Activated T-cell treated with anti-CD3 and anti-CD28 coated beads for 48 hours (primary cell): ENCODE measurements around the gene ZMIZ2.
"Not testable (repeated sequence)": the region's sequence is repeated elsewhere in the genome, so short reads cannot be mapped to it uniquely, and the experiment has no call there.

Experiments used
- DNase-seq: peaks from one replicate; pipeline ENCODE4 v3.0.0-alpha.2; 2020; ENCODE audit warnings: low read depth

The ZMIZ2 gene

GRCh38 chr7:44772440-44772839 is 23.8 kb downstream of the ZMIZ2 start:
- no peak for DNase-seq

GRCh38 chr7:44772867-44773266 is 24.2 kb downstream of the ZMIZ2 start:
- no peak for DNase-seq

- DNase-seq: not testable (repeated sequence)
Observed at GRCh38 chr7:44774486-44774885, 25.8 kb downstream of the ZMIZ2 start.

GRCh38 chr7:44775383-44776107 is 26.9 kb downstream of the ZMIZ2 start:
- no peak for DNase-seq

- DNase-seq: no peak
Observed at GRCh38 chr7:44776211-44776610, 27.6 kb downstream of the ZMIZ2 start.

GRCh38 chr7:44782460-44782859 is 33.8 kb downstream of the ZMIZ2 start:
- DNase-seq: no peak

GRCh38 chr7:44783407-44783806 is 34.8 kb downstream of the ZMIZ2 start:
- no peak for DNase-seq

- no peak for DNase-seq
Observed at GRCh38 chr7:44784364-44784763, 35.7 kb downstream of the ZMIZ2 start.

GRCh38 chr7:44785218-44785617 is 36.6 kb downstream of the ZMIZ2 start:
- not testable (repeated sequence) for DNase-seq

GRCh38 chr7:44787041-44787440 is 38.4 kb downstream of the ZMIZ2 start:
- no peak for DNase-seq

- DNase-seq: no peak
Observed at GRCh38 chr7:44787762-44788161, 39.1 kb downstream of the ZMIZ2 start.

- no peak for DNase-seq
Observed at GRCh38 chr7:44789990-44790389, 41.3 kb downstream of the ZMIZ2 start.

GRCh38 chr7:44791278-44792219 is 42.9 kb downstream of the ZMIZ2 start:
- DNase-seq: no peak

GRCh38 chr7:44793919-44794318 is 45.3 kb downstream of the ZMIZ2 start:
- DNase-seq: no peak

- DNase-seq: no peak
Observed at GRCh38 chr7:44794331-44794730, 45.7 kb downstream of the ZMIZ2 start.

GRCh38 chr7:44796034-44796503 is 47.4 kb downstream of the ZMIZ2 start:
- DNase-seq: no peak

- DNase-seq: peak; percentile 98
Observed at GRCh38 chr7:44796504-44797328, 48.1 kb downstream of the ZMIZ2 start, which contains the start of gene PPIA. TSS of gene PPIA (plus strand) at chr7:44796681. CDS start at chr7:44796725, 44 bp downstream.

- peak; percentile 80 for DNase-seq
Observed at GRCh38 chr7:44797329-44798258, 48.9 kb downstream of the ZMIZ2 start.

GRCh38 chr7:44798649-44799305 is 50.1 kb downstream of the ZMIZ2 start:
- DNase-seq: no peak

- DNase-seq: no peak
Observed at GRCh38 chr7:44799939-44800338, 51.3 kb downstream of the ZMIZ2 start.
